Common myeloid progenitor, CD34-positive (primary cell): ENCODE measurements around the gene STPG4.

Source experiments
- CTCF ChIA-PET: fragments of 350-600 bp; sonication (Branson Sonifier 250); formaldehyde crosslinking; loops from one replicate; lab custom pipeline; 2021; ENCODE audit warnings: antibody characterized with exemption; lab: Charles Lee
- POLR2A ChIA-PET: fragments of 350-600 bp; sonication (Branson Sonifier 250); formaldehyde crosslinking; loops from one replicate; lab custom pipeline; 2021; ENCODE audit warnings: antibody characterized with exemption; lab: Charles Lee
- DNase-seq, 3 donors: peaks; one replicate each; pipeline versions ENCODE4 v3.0.0 to v3.0.0-alpha.2; 2013
- H3K27ac ChIP-seq, 2 experiments: 1 replicate in 1 of 2; 2 replicates in 1 of 2; pipeline ENCODE4 v1.7.0; 2013; ENCODE audit warnings: inconsistent platforms in 2 of 2, low read length in 2 of 2, mild to moderate bottlenecking in 2 of 2, low read depth in 1 of 2, moderate library complexity in 1 of 2; ENCODE audit not compliant: severe bottlenecking in 2 of 2, insufficient read depth in 1 of 2, poor library complexity in 1 of 2
- H3K27me3 ChIP-seq, 5 experiments: replicated peaks in 2 of 5; 1 replicate in 3 of 5; 2 replicates in 2 of 5; pipeline versions ENCODE4 v1.6.1 to v1.7.0; 2013; ENCODE audit warnings: low read length in 4 of 5, mild to moderate bottlenecking in 2 of 5, moderate library complexity in 2 of 5, inconsistent platforms in 1 of 5; ENCODE audit not compliant: insufficient read depth in 5 of 5, control insufficient read depth in 4 of 5
- H3K36me3 ChIP-seq, 4 experiments: 1 replicate in 2 of 4; 2 replicates in 2 of 4; pipeline versions ENCODE4 v1.6.1 to v1.7.0; 2013; ENCODE audit warnings: low read length in 3 of 4, control low read depth in 1 of 4, mild to moderate bottlenecking in 1 of 4; ENCODE audit not compliant: control insufficient read depth in 4 of 4, insufficient read depth in 4 of 4
- H3K4me1 ChIP-seq, 4 experiments: 1 replicate in 3 of 4; 2 replicates in 1 of 4; pipeline versions ENCODE4 v1.6.1 to v1.7.1; 2013; ENCODE audit warnings: low read length in 3 of 4, mild to moderate bottlenecking in 3 of 4, control low read depth in 1 of 4, inconsistent platforms in 1 of 4, moderate library complexity in 1 of 4; ENCODE audit not compliant: control insufficient read depth in 4 of 4, insufficient read depth in 4 of 4; ENCODE audit errors: control extremely low read depth in 1 of 4
- H3K4me3 ChIP-seq, 7 experiments: 1 replicate in 4 of 7; 2 replicates in 3 of 7; pipeline versions ENCODE4 v1.5.1 to v1.7.0; 2013; ENCODE audit warnings: mild to moderate bottlenecking in 7 of 7, low read length in 6 of 7, moderate library complexity in 6 of 7, inconsistent platforms in 2 of 7, low read depth in 2 of 7, control low read depth in 1 of 7; ENCODE audit not compliant: insufficient read depth in 4 of 7, control insufficient read depth in 1 of 7; ENCODE audit errors: extremely low read depth in 1 of 7
- H3K9me3 ChIP-seq, 5 experiments: 1 replicate in 4 of 5; 2 replicates in 1 of 5; pipeline versions ENCODE4 v1.6.1 to v1.7.1; 2013; ENCODE audit warnings: low read length in 4 of 5, mild to moderate bottlenecking in 2 of 5, inconsistent platforms in 1 of 5, low read depth in 1 of 5, moderate library complexity in 1 of 5; ENCODE audit not compliant: control insufficient read depth in 4 of 5, insufficient read depth in 2 of 5; ENCODE audit errors: control extremely low read depth in 1 of 5
- WGBS: methylation state at CpG from one replicate; pipeline ENCODE4 v1.1.5; 2013; ENCODE audit not compliant: insufficient coverage; 5-methylcytosine and 5-hydroxymethylcytosine counted together

Gene STPG4

DNA sequence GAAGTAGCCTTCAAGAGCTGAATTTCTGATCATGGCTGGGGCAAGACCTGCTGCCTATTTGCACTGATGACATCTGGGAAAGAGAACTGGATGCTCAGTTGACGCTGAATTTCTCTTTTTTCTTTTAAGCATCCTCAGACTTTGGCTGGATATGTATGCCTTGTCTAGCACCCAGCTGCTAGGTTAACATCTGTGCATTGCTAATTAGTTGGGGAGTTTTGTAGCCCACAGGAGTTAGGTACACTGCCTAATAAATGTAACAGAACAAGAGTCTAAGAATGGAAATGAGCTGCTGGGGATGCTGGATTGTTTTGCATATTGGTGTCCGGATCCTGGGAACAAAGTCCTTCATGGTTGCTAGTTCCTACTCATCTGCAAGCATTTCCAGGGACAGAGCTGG lies 40.9 kb upstream of the STPG4 start:
- WGBS: 100% methylated on average over 1 of the region's 2 CpGs
- peaks cover 5 to 26% (median 11%) of the 10 kb centered on the region in 4 experiments for H3K4me1 ChIP-seq
- no peak overlapping the region for H3K4me3 ChIP-seq
- no peaks in the 10 kb centered on the region for H3K36me3 ChIP-seq
- no peak overlapping the region for H3K27ac ChIP-seq
- POLR2A ChIA-PET: interaction anchor here (0.6 kb wide), 1 partner anchor 87 kb away, joined by 3 read pairs; no protein-coding TSS in a partner anchor
- CTCF ChIA-PET: interaction anchor here (1.2 to 1.7 kb wide), 4 partner anchors 10 to 75 kb away, joined by 3 to 6 read pairs (median 4); no protein-coding TSS in a partner anchor
- no peak for DNase-seq
- no peaks in the 10 kb centered on the region for H3K9me3 ChIP-seq
- no peaks in the 10 kb centered on the region for H3K27me3 ChIP-seq

DNA sequence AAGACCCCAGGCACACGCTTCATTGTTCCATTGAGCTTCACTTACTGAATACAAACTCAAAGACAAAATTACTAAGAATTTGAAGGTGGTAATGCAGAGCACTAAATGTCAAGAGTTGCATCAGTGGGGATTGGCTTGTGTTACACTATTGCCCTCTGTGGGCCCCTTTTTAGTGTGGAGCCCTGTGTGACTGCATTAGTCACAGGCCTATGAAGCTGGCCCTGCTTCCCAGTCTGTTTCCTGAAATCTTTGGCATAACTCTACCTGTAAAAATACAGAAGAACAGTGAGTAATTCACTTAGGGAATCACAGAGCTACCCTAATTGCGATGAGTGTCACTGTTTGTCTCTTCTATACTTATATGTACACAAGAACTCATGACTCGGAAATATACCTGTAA lies 40.0 kb upstream of the STPG4 start:
- ChIA-PET CTCF (interaction anchor here (0.6 to 1.7 kb wide), 6 partner anchors 11 to 107 kb away, joined by 3 to 4 read pairs (median 4); no protein-coding TSS in a partner anchor), POLR2A (no interaction called here)
- Histone ChIP-seq H3K36me3 (no peaks in the 10 kb centered on the region), H3K4me1 (peaks cover 5 to 26% (median 11%) of the 10 kb centered on the region in 4 experiments), H3K27me3 (no peaks in the 10 kb centered on the region), H3K9me3 (no peaks in the 10 kb centered on the region), H3K27ac (no peak overlapping the region), H3K4me3 (no peak overlapping the region)
- WGBS: no CpG with 5 or more reads among the region's 3 CpGs
- DNase-seq: no peak

GRCh38 chr2:47194410-47194809 lies 39.3 kb upstream of the STPG4 start:
- POLR2A ChIA-PET: no interaction called here
- no peak overlapping the region for H3K4me3 ChIP-seq
- no peaks in the 10 kb centered on the region for H3K9me3 ChIP-seq
- DNase-seq: no peak
- no peak overlapping the region for H3K27ac ChIP-seq
- peaks cover 5 to 26% (median 11%) of the 10 kb centered on the region in 4 experiments for H3K4me1 ChIP-seq
- CTCF ChIA-PET: interaction anchor here (0.9 to 1.6 kb wide), 5 partner anchors 13 to 264 kb away, joined by 3 to 4 read pairs (median 3); no protein-coding TSS in a partner anchor
- H3K27me3 ChIP-seq: no peaks in the 10 kb centered on the region
- no peaks in the 10 kb centered on the region for H3K36me3 ChIP-seq

GRCh38 chr2:47193607-47194006 lies 38.5 kb upstream of the STPG4 start:
- DNase-seq: no peak
- POLR2A ChIA-PET: no interaction called here
- H3K27me3 ChIP-seq: no peaks in the 10 kb centered on the region
- CTCF ChIA-PET: interaction anchor here (0.9 to 1.6 kb wide), 5 partner anchors 12 to 263 kb away, joined by 3 to 4 read pairs (median 3); no protein-coding TSS in a partner anchor
- H3K36me3 ChIP-seq: no peaks in the 10 kb centered on the region
- no peaks in the 10 kb centered on the region for H3K9me3 ChIP-seq
- H3K4me3 ChIP-seq: no peak overlapping the region
- H3K27ac ChIP-seq: no peak overlapping the region
- WGBS: 97% methylated on average over 6 of the region's 6 CpGs
- H3K4me1 ChIP-seq: peaks cover 5 to 26% (median 11%) of the 10 kb centered on the region in 4 experiments

GRCh38 chr2:47190188-47190881 lies 35.2 kb upstream of the STPG4 start:
- Histone ChIP-seq H3K27ac (no peak overlapping the region), H3K4me3 (no peak overlapping the region)

GRCh38 chr2:47189635-47190034 lies 34.5 kb upstream of the STPG4 start:
- no CpG with 5 or more reads among the region's 1 CpG for WGBS
- CTCF ChIA-PET: interaction anchor here (0.8 kb wide), 1 partner anchor 301 kb away, joined by 3 read pairs; no protein-coding TSS in a partner anchor

More at GRCh38 chr2:47190188-47190881, 35.2 kb upstream of the STPG4 start:
- no peak for DNase-seq
- POLR2A ChIA-PET: no interaction called here
- Histone ChIP-seq H3K36me3 (no peaks in the 10 kb centered on the region), H3K9me3 (no peaks in the 10 kb centered on the region), H3K27me3 (no peaks in the 10 kb centered on the region), H3K4me1 (peaks cover 1 to 16% (median 8%) of the 10 kb centered on the region in 4 experiments)
- 100% methylated on average over 1 of the region's 1 CpG for WGBS
- CTCF ChIA-PET: interaction anchor here (0.8 kb wide), 1 partner anchor 302 kb away, joined by 3 read pairs; no protein-coding TSS in a partner anchor

GRCh38 chr2:47187069-47187468 lies 32.0 kb upstream of the STPG4 start:
- H3K36me3 ChIP-seq: no peaks in the 10 kb centered on the region
- H3K4me1 ChIP-seq: no peaks in the 10 kb centered on the region
- H3K27ac ChIP-seq: no peak overlapping the region
- POLR2A ChIA-PET: interaction anchor here (0.6 kb wide), 1 partner anchor 17 kb away, joined by 3 read pairs; no protein-coding TSS in a partner anchor
- CTCF ChIA-PET: interaction anchor here (2.5 kb wide), 1 partner anchor 10 kb away, joined by 6 read pairs; no protein-coding TSS in a partner anchor
- no peaks in the 10 kb centered on the region for H3K9me3 ChIP-seq
- no peaks in the 10 kb centered on the region for H3K27me3 ChIP-seq
- no peak overlapping the region for H3K4me3 ChIP-seq
- WGBS: 100% methylated on average over 2 of the region's 4 CpGs
- DNase-seq: no peak

More at GRCh38 chr2:47189635-47190034, 34.5 kb upstream of the STPG4 start:
- Histone ChIP-seq H3K27me3 (no peaks in the 10 kb centered on the region), H3K9me3 (no peaks in the 10 kb centered on the region), H3K36me3 (no peaks in the 10 kb centered on the region), H3K27ac (no peak overlapping the region), H3K4me3 (no peak overlapping the region), H3K4me1 (peaks cover 1 to 16% (median 8%) of the 10 kb centered on the region in 4 experiments)
- POLR2A ChIA-PET: no interaction called here
- DNase-seq: no peak
